SK-N-DZ (cell line): ENCODE data around the gene IRGQ.

Source experiments
- DNase-seq: peaks from one replicate; pipeline ENCODE4 v3.0.0-alpha.2; 2015; ENCODE audit warnings: low spot score

Gene IRGQ

GRCh38 chr19:43546581-43546980 is 49.4 kb downstream of the IRGQ start:
- DNase-seq, result no peak

- DNase-seq, result no peak
These were observed 50.0 kb downstream of the IRGQ start for GRCh38 chr19:43545981-43546380.

DNA sequence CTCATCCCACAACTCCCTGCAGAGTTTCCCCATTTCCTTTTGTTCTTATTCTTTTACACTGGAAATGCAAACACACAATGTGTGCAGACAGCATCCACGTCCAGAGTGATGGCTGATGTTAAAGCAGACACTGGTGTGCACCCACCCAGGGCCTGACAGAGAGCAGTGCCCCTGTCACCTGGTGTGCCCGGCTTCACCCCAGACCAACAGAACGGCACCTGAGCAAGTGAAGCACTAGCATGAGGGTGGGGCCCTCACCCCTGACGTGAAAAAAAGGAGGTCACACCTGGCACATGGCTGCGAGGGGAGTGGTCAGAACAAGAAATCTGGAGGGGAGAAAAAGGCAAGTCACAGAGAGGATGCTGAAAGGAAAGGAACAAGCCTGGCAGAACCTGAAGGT is 50.7 kb downstream of the IRGQ start:
- no peak for DNase-seq

- DNase-seq, result no peak
These were observed 51.9 kb downstream of the IRGQ start for GRCh38 chr19:43544077-43544476.

GRCh38 chr19:43541920-43542650 is 53.8 kb downstream of the IRGQ start:
- DNase-seq, result no peak

DNA sequence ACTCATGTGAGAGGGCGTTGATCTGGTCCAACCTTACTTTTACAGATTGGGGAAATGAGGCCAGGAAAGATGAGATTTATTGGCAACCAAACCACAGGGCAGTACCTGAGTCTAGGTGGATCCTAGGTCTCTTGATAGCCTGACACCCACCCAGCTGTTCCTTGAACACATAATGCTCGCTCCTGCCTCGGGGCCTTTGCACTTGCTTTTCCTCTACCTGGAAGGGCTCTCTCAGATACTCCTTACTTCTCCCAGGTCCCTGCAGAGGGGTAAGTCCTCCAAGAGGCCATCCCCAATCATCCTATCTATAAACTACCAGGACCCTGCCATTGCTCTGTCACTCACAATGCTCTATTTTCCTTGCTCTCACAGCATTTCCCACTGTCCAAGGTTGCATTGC is 55.6 kb downstream of the IRGQ start:
- DNase-seq, result no peak

- DNase-seq, result no peak
These were observed 57.0 kb downstream of the IRGQ start for GRCh38 chr19:43538922-43539321.

DNA sequence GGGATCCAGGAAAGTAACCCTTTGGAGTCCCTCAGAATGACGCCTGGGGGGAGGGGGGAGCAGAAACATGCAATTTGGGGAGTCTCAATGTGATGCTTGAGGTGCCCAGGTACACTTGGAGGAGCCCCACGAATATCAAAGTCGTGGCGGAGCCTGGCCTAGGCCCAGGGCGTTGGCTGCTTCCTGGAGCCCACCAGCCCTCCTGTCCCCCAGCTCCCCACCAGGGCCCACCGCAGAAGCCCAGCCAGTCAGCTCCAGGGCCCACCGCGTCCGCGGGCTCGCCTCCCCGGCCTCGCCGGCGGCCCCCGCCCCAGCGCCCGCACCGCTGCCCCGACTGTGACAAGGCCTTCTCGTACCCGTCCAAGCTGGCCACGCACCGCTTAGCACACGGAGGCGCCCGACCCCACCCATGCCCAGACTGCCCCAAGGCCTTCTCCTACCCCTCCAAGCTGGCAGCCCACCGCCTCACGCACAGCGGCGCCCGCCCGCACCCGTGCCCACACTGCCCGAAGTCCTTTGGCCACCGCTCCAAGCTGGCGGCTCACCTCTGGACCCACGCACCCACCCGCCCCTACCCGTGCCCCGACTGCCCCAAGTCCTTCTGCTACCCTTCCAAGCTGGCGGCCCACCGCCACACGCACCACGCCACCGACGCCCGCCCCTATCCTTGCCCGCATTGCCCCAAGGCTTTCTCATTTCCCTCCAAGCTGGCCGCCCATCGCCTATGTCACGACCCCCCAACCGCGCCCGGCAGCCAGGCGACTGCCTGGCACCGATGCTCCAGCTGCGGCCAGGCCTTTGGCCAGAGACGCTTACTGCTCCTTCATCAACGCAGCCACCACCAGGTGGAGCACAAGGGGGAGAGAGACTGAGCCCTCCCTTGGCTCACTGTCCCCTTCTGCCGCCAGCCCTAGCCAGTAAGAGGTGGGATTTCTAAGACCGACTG is 60.8 kb downstream of the IRGQ start:
- peak; percentile 14 for DNase-seq
